Activated naive CD4-positive, alpha-beta T cell treated with anti-CD3 and anti-CD28 coated beads, Interleukin-2, amount 50 U/mL, for 16 hours (primary cell): ENCODE measurements around the gene CARS1.

Experiments used
- DNase-seq: peaks from one replicate; pipeline ENCODE4 v3.0.0-alpha.2; 2020

The CARS1 gene

GRCh38 chr11:2952290-2952689, 104.9 kb downstream of the CARS1 start:
- no peak for DNase-seq

- DNase-seq, result no peak
Observed at GRCh38 chr11:2951231-2952110, 105.8 kb downstream of the CARS1 start.
